KOPT-K1 (cell line): ENCODE data around the gene SNTG2.

Experiments used
- H3K27ac ChIP-seq: fragments of 200-600 bp; sonication (generic); 2 replicates; pipeline ENCODE4 v1.5.1; 2016; ENCODE audit warnings: antibody characterized with exemption, mild to moderate bottlenecking, low read depth, low read length; ENCODE audit not compliant: poor library complexity, severe bottlenecking
- H3K36me3 ChIP-seq: fragments of 200-600 bp; sonication (generic); 2 replicates; pipeline ENCODE4 v1.5.1; 2017; ENCODE audit warnings: antibody characterized with exemption, mild to moderate bottlenecking, low read length, moderate library complexity; ENCODE audit not compliant: insufficient read depth
- H3K9me3 ChIP-seq: fragments of 200-600 bp; sonication (generic); 2 replicates; pipeline ENCODE4 v1.5.1; 2017; ENCODE audit warnings: antibody characterized with exemption, low read length, mild to moderate bottlenecking; ENCODE audit not compliant: insufficient read depth, poor library complexity, severe bottlenecking

The SNTG2 gene

DNA sequence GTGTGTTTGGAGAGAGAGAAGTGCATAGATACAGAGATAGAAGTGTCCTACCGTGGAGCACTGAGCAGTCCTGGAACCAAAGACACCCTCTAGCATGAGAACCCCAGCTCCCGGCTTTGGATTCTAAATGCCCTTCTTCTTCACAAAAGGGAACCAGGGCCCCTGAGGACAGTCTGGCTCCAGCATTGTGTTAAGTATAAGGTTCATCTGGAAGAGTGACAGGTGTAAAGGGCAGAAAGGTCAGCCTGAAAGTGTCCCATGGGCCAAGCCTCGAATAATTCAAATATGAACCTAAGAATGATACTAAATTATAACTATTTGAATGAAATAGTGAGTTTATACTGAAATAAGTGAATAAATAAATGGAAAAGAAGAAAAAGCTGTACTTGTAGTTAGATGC is 109.7 kb downstream of the SNTG2 start:
- Histone ChIP-seq H3K9me3 (no peaks in the 10 kb centered on the region), H3K27ac (no peak overlapping the region), H3K36me3 (no peaks in the 10 kb centered on the region)

- no peaks in the 10 kb centered on the region for H3K9me3 ChIP-seq
- H3K36me3 ChIP-seq: no peaks in the 10 kb centered on the region
- no peak overlapping the region for H3K27ac ChIP-seq
Measured at GRCh38 chr2:1060987-1061386, 110.3 kb downstream of the SNTG2 start.

DNA sequence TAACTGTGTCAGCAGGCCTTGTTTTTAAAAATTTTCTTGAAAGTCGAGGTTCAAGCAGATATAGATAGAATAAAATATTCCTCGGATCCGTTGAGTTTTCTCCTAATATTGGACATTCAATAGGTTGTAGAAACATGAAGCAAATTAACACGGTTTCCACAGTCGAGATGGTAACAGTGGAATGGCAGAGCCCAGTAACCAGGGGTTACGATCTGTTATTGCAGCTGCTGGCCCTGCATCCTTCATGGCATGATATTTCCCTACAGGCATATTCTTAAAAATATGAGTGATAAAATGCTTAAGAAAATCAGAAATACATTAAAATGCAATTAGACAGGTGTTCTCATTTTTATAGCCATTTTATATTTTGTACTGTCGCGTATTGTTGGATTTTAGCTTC is 117.6 kb downstream of the SNTG2 start:
- H3K9me3 ChIP-seq: no peaks in the 10 kb centered on the region
- no peak overlapping the region for H3K27ac ChIP-seq
- no peaks in the 10 kb centered on the region for H3K36me3 ChIP-seq

DNA sequence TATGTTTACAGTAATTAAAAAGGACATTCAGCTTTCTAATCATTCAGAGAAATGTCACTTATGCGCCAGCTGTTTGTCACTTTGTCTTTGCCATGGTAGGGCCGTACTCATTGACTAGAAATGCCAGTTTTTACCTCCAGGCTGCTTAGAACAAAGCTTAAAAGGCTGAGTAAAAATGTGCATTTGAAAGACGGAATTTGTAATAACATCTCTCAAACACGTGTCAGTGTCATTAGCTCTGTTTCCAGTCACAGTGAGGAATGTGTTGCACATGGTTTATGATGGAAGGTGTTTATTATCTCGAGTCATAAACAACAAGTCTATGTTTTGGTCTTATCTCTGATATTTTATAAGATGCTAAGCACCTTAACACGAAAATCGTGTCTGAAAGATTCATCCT is 118.2 kb downstream of the SNTG2 start:
- H3K27ac ChIP-seq: no peak overlapping the region
- no peaks in the 10 kb centered on the region for H3K9me3 ChIP-seq

GRCh38 chr2:1069847-1070246 is 119.2 kb downstream of the SNTG2 start:
- H3K36me3 ChIP-seq: no peaks in the 10 kb centered on the region
- no peak overlapping the region for H3K27ac ChIP-seq
- H3K9me3 ChIP-seq: no peaks in the 10 kb centered on the region

More for the DNA sequence above, 118.2 kb downstream of the SNTG2 start:
- H3K36me3 ChIP-seq: no peaks in the 10 kb centered on the region

- H3K9me3 ChIP-seq: no peaks in the 10 kb centered on the region
Measured at GRCh38 chr2:1070601-1071000, 120.0 kb downstream of the SNTG2 start.

DNA sequence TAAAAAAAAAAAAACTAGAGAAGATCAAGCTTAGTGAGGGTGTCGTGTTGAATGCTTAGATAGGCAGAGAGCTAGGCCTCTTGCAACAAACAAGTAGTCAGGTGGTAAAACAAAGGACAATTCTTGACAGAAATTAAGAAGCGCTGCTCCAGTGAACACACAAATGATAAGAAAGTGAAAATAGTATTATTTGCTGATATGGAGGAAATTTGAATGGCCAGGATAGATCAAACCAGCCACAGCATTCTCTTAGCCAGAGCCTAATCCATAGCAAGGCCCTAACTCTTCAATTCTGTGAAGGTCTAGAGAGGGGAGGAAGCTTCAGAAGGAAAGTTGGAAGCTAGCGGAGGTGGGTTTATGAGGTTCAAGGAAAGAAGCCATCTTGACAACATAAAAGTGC is 121.0 kb downstream of the SNTG2 start:
- Histone ChIP-seq H3K36me3 (no peaks in the 10 kb centered on the region), H3K27ac (no peak overlapping the region), H3K9me3 (no peaks in the 10 kb centered on the region)

More at GRCh38 chr2:1070601-1071000, 120.0 kb downstream of the SNTG2 start:
- Histone ChIP-seq H3K36me3 (no peaks in the 10 kb centered on the region), H3K27ac (no peak overlapping the region)

DNA sequence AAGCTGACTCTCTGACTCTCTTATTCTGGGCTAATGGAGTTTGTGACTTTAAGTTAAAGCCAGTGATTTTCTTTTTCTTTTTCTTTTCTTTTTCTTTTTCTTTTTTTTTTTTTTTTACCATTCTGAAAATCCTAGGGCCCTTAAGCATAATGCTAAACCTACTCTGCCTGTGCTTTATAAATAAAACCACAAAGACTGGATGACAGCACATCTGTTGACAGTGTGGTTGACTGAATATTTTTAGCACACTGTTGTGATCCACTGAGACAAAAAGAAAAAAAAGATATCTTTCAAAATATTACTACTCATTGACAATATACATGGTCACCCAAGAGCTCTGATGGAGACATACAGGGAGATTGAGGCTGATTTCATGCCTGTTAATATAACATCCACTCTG is 121.6 kb downstream of the SNTG2 start:
- no peaks in the 10 kb centered on the region for H3K36me3 ChIP-seq
- no peak overlapping the region for H3K27ac ChIP-seq
- no peaks in the 10 kb centered on the region for H3K9me3 ChIP-seq

DNA sequence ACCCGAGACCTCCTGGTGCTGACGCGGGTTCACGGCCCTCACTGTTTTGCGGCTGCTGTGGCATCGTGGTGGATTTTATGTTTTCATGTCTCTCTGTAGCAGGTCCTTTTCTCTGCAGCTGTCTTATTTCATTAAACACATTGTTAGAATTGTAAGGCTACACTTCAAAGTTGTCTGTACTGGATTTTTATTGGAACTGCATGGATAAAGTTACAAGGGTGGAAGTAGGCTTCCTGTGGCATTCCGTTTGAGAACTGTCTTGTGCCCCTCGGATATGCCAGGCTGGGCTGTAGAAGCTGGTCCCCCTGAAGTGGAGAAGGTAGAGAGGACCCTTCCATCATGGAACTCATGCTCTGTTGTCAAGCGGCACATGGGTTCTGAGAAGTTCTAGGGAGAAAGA is 127.3 kb downstream of the SNTG2 start:
- H3K27ac ChIP-seq: no peak overlapping the region
- no peaks in the 10 kb centered on the region for H3K36me3 ChIP-seq
- H3K9me3 ChIP-seq: no peaks in the 10 kb centered on the region

DNA sequence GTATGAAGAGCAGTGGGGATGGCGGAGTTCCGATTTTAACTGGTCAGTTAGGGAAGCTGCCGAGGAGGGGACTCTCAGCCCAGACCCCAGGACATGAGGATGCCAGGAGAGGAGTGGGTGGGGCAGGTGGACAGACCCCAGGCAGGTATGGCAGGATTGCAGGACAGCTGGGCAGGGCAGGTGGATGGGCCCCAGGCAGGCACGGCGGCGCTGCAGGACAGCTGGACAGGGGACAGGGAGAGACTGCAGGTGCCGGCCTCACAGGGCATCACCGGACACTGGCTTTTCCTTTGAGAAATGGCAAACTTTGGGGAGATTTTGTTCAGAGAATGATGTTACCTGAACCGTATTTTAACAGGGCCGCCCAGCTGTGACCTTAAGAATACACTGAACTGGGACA is 127.7 kb downstream of the SNTG2 start:
- Histone ChIP-seq H3K27ac (no peak overlapping the region), H3K9me3 (no peaks in the 10 kb centered on the region), H3K36me3 (no peaks in the 10 kb centered on the region)

DNA sequence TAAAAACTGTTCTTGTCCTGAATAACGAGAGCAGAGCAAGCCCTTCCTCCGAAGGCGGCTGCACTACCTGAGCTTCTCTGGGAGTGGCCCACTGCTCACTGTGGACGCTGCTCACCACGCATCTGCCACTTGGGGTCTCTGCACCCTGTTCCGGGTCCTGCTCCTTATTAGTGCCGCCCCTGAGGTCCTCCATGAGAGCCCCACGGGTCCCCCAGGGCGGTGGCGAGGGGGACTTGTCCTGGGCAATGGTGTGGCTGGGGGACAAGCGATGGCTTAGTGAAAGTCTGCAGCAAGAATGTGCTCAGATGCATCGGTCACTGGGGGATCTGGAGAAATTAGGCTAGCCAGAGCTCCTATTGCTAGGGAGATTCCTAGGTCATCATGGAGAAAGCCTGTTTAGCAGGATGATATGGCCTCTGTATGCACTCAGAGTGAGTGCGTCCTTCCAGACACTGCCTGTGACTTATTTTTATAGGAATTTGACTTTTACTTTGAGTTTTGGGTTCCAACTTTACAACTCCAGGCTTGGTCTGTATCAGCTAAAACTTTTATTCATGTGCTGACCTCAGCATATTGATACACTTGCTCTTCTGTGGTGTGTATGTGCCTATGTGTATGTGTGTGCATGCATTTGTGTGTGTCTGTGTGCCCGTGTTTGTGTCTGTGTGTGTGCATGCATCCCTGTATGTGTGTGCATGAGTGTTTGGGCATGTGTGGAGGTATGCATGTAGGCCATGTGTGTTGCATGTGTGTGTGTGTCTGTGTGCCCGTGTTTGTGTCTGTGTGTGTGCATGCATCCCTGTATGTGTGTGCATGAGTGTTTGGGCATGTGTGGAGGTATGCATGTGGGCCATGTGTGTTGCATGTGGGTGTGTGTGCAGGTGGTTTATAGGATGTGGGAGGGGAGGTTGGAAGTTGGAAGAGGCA is 129.5 kb downstream of the SNTG2 start:
- no peak overlapping the region for H3K27ac ChIP-seq
- no peaks in the 10 kb centered on the region for H3K36me3 ChIP-seq
- H3K9me3 ChIP-seq: no peaks in the 10 kb centered on the region

DNA sequence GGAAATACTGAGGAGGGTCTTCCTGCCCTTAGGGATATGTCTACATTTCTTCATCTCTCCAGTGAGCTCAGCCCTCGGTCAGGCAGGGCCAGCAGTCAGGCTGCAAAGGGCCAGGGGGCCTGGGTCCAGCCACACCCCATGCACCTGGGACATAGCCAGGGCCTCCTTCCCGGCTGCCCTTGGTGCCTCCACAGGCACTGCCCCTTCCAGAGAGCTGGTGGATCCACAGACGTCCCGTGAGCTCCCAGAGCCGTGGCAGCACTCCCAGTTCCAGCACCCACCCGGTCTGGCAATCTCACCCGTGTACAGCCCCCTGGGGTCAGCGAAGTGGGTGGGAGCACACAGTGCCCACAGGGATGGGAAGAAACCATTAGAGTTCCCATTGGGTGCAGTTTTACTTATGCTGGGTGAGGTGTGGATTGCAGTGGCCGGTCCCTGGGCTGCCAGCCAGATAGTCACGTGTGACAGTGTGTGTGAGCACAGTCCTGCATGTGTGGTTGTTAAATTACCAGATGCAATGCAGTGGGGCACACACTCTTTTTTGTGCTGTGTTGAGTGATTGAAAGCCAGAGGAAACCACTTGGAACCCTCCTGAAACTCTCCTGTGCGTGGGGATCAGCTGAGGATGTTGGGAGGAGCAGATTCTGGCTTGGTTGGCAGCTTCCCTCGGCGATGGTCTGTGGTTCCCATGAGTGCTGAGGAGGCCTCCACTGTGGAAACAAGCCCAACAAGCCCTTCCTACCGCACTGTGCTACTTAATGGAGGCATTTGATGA is 131.0 kb downstream of the SNTG2 start:
- Histone ChIP-seq H3K27ac (no peak overlapping the region), H3K9me3 (no peaks in the 10 kb centered on the region)

GRCh38 chr2:1082456-1083205 is 132.0 kb downstream of the SNTG2 start:
- Histone ChIP-seq H3K27ac (no peak overlapping the region), H3K9me3 (no peaks in the 10 kb centered on the region), H3K36me3 (no peaks in the 10 kb centered on the region)

More for the DNA sequence above, 131.0 kb downstream of the SNTG2 start:
- H3K36me3 ChIP-seq: no peaks in the 10 kb centered on the region

DNA sequence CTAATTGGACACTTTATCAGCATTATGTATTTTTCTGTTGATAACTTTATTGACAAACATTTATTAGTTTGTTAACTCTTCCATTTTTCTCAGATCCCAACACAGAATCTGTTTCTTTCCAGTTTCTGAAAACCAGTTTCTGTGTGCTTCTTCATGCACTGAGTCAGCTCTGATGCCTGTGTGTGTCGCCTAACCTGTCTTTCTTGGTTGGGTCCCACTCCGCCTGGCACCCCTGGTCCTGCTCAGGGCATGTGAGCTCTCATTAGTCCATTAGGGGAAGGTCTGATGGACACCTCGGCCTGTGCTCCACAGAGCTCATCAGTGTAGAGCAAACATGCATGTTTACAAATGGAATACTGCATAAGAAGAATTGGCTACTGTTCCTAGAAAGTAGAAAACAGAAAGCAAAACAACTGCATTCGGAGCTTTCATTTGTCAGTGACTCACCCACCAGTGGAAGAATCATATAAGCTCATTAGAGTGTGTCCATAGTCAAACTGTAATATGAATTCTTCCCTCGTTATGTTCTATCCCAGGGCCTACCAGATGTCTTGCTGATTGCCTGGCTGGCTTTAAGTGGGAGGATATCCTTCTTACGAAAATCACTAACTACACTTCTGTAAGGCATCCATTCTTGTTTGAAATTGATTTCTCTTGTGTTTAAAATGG is 137.7 kb downstream of the SNTG2 start:
- Histone ChIP-seq H3K36me3 (no peaks in the 10 kb centered on the region), H3K27ac (no peak overlapping the region), H3K9me3 (peaks cover 12% of the 10 kb centered on the region)
